ENCODE results near the gene ABCC2. TPM values are rescaled to one million over a fixed set of nuclear protein-coding genes. Genes with fewer than 3 reads are reported as not detected.
A peak's percentile ranks its signal among the peaks of the same experiment; 100 is the strongest.

Gene ABCC2
- total RNA-seq, 1 donor from 2014 or later, result 0.87 TPM

- Mint-ChIP-seq H3K27ac (peak overlapping the region; percentile 96), H3K36me3 (no peaks in the 10 kb centered on the region)
- TF ChIP-seq CTCF (IDR thresholded peaks at IDR 0.05; ENCODE audit: unreplicated experiment), result no peak
Measured at GRCh38 chr10:99777918-99778714, 4.3 kb upstream of the ABCC2 start.

GRCh38 chr10:99779335-99779734, 3.1 kb upstream of the ABCC2 start:
- H3K36me3 Mint-ChIP-seq, result no peaks in the 10 kb centered on the region
- DNase-seq (ENCODE audit: low spot score in 2 of 2, unreplicated experiment in 2 of 2), result no peak
- H3K4me1 Mint-ChIP-seq, result peaks cover 26% of the 10 kb centered on the region
- peaks cover 13% of the 10 kb centered on the region for H3K9me3 Mint-ChIP-seq
- no peak for TF ChIP-seq CTCF (IDR thresholded peaks at IDR 0.05; ENCODE audit: unreplicated experiment)
- peak overlapping the region; percentile 31 for H3K4me3 Mint-ChIP-seq
- peak overlapping the region; percentile 96 for H3K27ac Mint-ChIP-seq
- no peaks in the 10 kb centered on the region for H3K27me3 Mint-ChIP-seq (ENCODE audit: low read depth)

More at GRCh38 chr10:99777918-99778714, 4.3 kb upstream of the ABCC2 start:
- H3K9me3 Mint-ChIP-seq, result peaks cover 13% of the 10 kb centered on the region
- no peak overlapping the region for H3K4me3 Mint-ChIP-seq
- no peaks in the 10 kb centered on the region for H3K27me3 Mint-ChIP-seq (ENCODE audit: low read depth)
- no peak for DNase-seq (ENCODE audit: low spot score in 2 of 2, unreplicated experiment in 2 of 2)
- H3K4me1 Mint-ChIP-seq, result peaks cover 26% of the 10 kb centered on the region

GRCh38 chr10:99781734-99782429, 558 bp upstream of the ABCC2 start:
- no peak for DNase-seq (ENCODE audit: low spot score in 2 of 2, unreplicated experiment in 2 of 2)
- H3K4me1 Mint-ChIP-seq, result peaks cover 22% of the 10 kb centered on the region
- TF ChIP-seq CTCF (IDR thresholded peaks at IDR 0.05; ENCODE audit: unreplicated experiment), result no peak
- peaks cover 13% of the 10 kb centered on the region for H3K9me3 Mint-ChIP-seq
- H3K4me3 Mint-ChIP-seq, result no peak overlapping the region
- no peaks in the 10 kb centered on the region for H3K36me3 Mint-ChIP-seq
- H3K27me3 Mint-ChIP-seq (ENCODE audit: low read depth), result no peaks in the 10 kb centered on the region
- H3K27ac Mint-ChIP-seq, result no peak overlapping the region

- Mint-ChIP-seq H3K4me1 (peaks cover 15% of the 10 kb centered on the region), H3K9me3 (peaks cover 9% of the 10 kb centered on the region), H3K27ac (no peak overlapping the region), H3K36me3 (peaks cover 2% of the 10 kb centered on the region), H3K4me3 (no peak overlapping the region), H3K27me3 (ENCODE audit: low read depth) (no peaks in the 10 kb centered on the region)
- no peak for DNase-seq (ENCODE audit: low spot score in 2 of 2, unreplicated experiment in 2 of 2)
- no peak for TF ChIP-seq CTCF (IDR thresholded peaks at IDR 0.05; ENCODE audit: unreplicated experiment)
Measured at GRCh38 chr10:99784016-99784726, 1.7 kb downstream of the ABCC2 start.

GRCh38 chr10:99784727-99785441, 2.4 kb downstream of the ABCC2 start:
- DNase-seq (ENCODE audit: low spot score in 2 of 2, unreplicated experiment in 2 of 2), result no peak
- TF ChIP-seq CTCF (IDR thresholded peaks at IDR 0.05; ENCODE audit: unreplicated experiment), result no peak
- Mint-ChIP-seq H3K4me3 (no peak overlapping the region), H3K4me1 (peaks cover 8% of the 10 kb centered on the region), H3K9me3 (peaks cover 9% of the 10 kb centered on the region), H3K36me3 (peaks cover 2% of the 10 kb centered on the region), H3K27me3 (ENCODE audit: low read depth) (no peaks in the 10 kb centered on the region), H3K27ac (no peak overlapping the region)

Data from mesothelial cell of epicardium (in vitro differentiated cells).